GM11168 (cell line): ENCODE measurements around the gene C17orf78.
"Not testable (repeated sequence)": the region's sequence is repeated elsewhere in the genome, so short reads cannot be mapped to it uniquely, and the experiment has no call there.

ENCODE experiments used
- in situ Hi-C: fragments of 300-500 bp; cut with MboI; formaldehyde crosslinking; loops from one replicate; pipeline ENCODE4 v1.12.0; 2022; ENCODE audit warnings: low sequenced_read_pairs; ENCODE audit not compliant: unreplicated experiment

C17orf78 gene

GRCh38 chr17:37430051-37430627 is 54.4 kb downstream of the C17orf78 start:
- in situ Hi-C loops, result no loop called here

- in situ Hi-C loops, result no loop called here
Observed at GRCh38 chr17:37432671-37433070, 56.9 kb downstream of the C17orf78 start.

GRCh38 chr17:37438141-37438540 is 62.4 kb downstream of the C17orf78 start:
- in situ Hi-C loops, result no loop called here

GRCh38 chr17:37440424-37440823 is 64.6 kb downstream of the C17orf78 start:
- in situ Hi-C loops, result no loop called here

GRCh38 chr17:37441369-37442014 is 65.7 kb downstream of the C17orf78 start:
- in situ Hi-C loops, result not testable (repeated sequence)
